ENCODE measurements around the gene ZNF44. TPM values are rescaled to one million over a fixed set of nuclear protein-coding genes. Genes with fewer than 3 reads are reported as not detected.

ZNF44 gene
- total and polyA plus RNA-seq, 2 of the 13 experiments (the other 11 are each of a cell fraction or from before 2014, with no cell fraction given) = 6.9 to 15.7 TPM

DNA sequence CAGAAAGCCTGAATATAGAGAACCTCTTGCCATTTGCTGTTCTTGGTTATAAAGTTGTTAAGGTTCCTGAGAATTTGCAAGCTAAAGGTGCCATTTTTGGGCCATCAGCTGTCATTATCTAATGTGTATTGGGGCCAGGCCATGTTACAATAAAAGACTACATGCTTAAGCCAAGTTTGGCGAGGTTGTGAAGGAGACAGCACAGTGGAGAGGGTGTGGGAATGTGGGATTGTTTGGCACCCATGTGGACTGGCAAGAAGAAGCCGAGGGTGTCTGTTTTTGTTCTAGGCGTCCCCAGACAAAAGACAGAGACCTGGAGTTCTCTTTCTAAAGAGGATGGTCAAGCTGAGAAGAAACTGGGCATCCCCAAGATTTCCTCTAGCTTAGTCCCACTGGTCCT, 64.7 kb downstream of the ZNF44 start:
- no peaks in the 10 kb centered on the region for H3K79me2 ChIP-seq (ENCODE audit: insufficient read depth, low read length)
- no peak overlapping the region for H3K27ac ChIP-seq (ENCODE audit: extremely low read length, insufficient read depth, low read length)
- H3K4me1 ChIP-seq (ENCODE audit: insufficient read depth, low read length) = peaks cover 22% of the 10 kb centered on the region
- intact Hi-C loops (cut with micrococcal nuclease; ENCODE audit: unreplicated experiment) (no loop called here), in situ Hi-C loops (cut with HindIII; ENCODE audit: extremely low pct_ligation_motif_present, low pct_unique_long_range_greater_than_20kb) (no loop called here)
- no TSS peak for BruUV-seq (replicated peaks)
- ChIA-PET CTCF (ENCODE audit: low intra/inter-chr PET ratio, low total read pairs) (no interaction called here), POLR2A (no interaction called here)
- no peak for ATAC-seq
- no peak overlapping the region for H2AFZ ChIP-seq (ENCODE audit: low read length)
- no peak overlapping the region for H3K4me2 ChIP-seq (ENCODE audit: low read depth, low read length)
- no peak overlapping the region for H3K9ac ChIP-seq (ENCODE audit: insufficient read depth, low read depth, low read length)
- H3K9me3 ChIP-seq (ENCODE audit: low read length) = no peaks in the 10 kb centered on the region
- H3K36me3 ChIP-seq (replicated peaks in 1 of 2; ENCODE audit: control insufficient read depth in 1 of 2, insufficient read depth in 2 of 2, low read length in 2 of 2) = no peaks in the 10 kb centered on the region
- no peak for FAIRE-seq
- H3K4me3 ChIP-seq (replicated peaks in 1 of 3; ENCODE audit: insufficient read depth in 1 of 3, low read depth in 2 of 3, low read length in 3 of 3) = no peak overlapping the region
- no peaks in the 10 kb centered on the region for H4K20me1 ChIP-seq (ENCODE audit: insufficient read depth, low read length)
- no peak for DNase-seq (ENCODE audit: low spot score)
- 88% methylated on average over 3 of the region's 3 CpGs for WGBS (ENCODE audit: low lambda C conversion rate)
- no peaks in the 10 kb centered on the region for H3K27me3 ChIP-seq (ENCODE audit: control insufficient read depth in 1 of 2, insufficient read depth in 2 of 2, low read length in 2 of 2)
- TF ChIP-seq, protein P1, sequence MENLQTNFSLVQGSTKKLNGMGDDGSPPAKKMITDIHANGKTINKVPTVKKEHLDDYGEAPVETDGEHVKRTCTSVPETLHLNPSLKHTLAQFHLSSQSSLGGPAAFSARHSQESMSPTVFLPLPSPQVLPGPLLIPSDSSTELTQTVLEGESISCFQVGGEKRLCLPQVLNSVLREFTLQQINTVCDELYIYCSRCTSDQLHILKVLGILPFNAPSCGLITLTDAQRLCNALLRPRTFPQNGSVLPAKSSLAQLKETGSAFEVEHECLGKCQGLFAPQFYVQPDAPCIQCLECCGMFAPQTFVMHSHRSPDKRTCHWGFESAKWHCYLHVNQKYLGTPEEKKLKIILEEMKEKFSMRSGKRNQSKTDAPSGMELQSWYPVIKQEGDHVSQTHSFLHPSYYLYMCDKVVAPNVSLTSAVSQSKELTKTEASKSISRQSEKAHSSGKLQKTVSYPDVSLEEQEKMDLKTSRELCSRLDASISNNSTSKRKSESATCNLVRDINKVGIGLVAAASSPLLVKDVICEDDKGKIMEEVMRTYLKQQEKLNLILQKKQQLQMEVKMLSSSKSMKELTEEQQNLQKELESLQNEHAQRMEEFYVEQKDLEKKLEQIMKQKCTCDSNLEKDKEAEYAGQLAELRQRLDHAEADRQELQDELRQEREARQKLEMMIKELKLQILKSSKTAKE (CRISPR knock-in tag; IDR thresholded peaks at IDR 0.05; ENCODE audit: borderline replicate concordance) = no peak
- TF ChIP-seq ZNF33B (CRISPR knock-in tag; IDR thresholded peaks at IDR 0.05) = no peak
- TF ChIP-seq, protein P2, sequence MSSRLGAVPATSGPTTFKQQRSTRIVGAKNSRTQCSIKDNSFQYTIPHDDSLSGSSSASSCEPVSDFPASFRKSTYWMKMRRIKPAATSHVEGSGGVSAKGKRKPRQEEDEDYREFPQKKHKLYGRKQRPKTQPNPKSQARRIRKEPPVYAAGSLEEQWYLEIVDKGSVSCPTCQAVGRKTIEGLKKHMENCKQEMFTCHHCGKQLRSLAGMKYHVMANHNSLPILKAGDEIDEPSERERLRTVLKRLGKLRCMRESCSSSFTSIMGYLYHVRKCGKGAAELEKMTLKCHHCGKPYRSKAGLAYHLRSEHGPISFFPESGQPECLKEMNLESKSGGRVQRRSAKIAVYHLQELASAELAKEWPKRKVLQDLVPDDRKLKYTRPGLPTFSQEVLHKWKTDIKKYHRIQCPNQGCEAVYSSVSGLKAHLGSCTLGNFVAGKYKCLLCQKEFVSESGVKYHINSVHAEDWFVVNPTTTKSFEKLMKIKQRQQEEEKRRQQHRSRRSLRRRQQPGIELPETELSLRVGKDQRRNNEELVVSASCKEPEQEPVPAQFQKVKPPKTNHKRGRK (CRISPR knock-in tag; IDR thresholded peaks at IDR 0.05) = no peak
- TF ChIP-seq ZBTB21 (CRISPR knock-in tag; IDR thresholded peaks at IDR 0.05) = no peak
- no peak for TF ChIP-seq HOXA5 (CRISPR knock-in tag; IDR thresholded peaks at IDR 0.05)
- no peak for TF ChIP-seq CC2D1A (CRISPR knock-in tag; IDR thresholded peaks at IDR 0.05)
- no peak for TF ChIP-seq NR2F1 (CRISPR knock-in tag; IDR thresholded peaks at IDR 0.05)
- no peak for TF ChIP-seq PCBP1 (IDR thresholded peaks at IDR 0.05; ENCODE audit: borderline replicate concordance, low read depth, low read length)
- TF ChIP-seq ZNF562 (CRISPR knock-in tag; IDR thresholded peaks at IDR 0.05; ENCODE audit: borderline replicate concordance) = no peak
- TF ChIP-seq, protein P3, sequence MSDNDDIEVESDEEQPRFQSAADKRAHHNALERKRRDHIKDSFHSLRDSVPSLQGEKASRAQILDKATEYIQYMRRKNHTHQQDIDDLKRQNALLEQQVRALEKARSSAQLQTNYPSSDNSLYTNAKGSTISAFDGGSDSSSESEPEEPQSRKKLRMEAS (IDR thresholded peaks at IDR 0.05) = no peak
- TF ChIP-seq, protein P4, sequence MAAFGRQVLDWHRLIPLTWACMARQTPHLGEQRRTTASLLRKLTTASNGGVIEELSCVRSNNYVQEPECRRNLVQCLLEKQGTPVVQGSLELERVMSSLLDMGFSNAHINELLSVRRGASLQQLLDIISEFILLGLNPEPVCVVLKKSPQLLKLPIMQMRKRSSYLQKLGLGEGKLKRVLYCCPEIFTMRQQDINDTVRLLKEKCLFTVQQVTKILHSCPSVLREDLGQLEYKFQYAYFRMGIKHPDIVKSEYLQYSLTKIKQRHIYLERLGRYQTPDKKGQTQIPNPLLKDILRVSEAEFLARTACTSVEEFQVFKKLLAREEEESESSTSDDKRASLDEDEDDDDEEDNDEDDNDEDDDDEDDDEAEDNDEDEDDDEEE (CRISPR knock-in tag; IDR thresholded peaks at IDR 0.05) = no peak
- no peak for TF ChIP-seq CCAR2 (optimal IDR thresholded peaks at IDR 0.05; ENCODE audit: low read depth, low read length)
- TF ChIP-seq ZBTB20 (CRISPR knock-in tag; IDR thresholded peaks at IDR 0.05; ENCODE audit: borderline replicate concordance, low read depth) = no peak
- no peak for TF ChIP-seq HHEX (CRISPR knock-in tag; IDR thresholded peaks at IDR 0.05)
- TF ChIP-seq ZKSCAN8 (CRISPR knock-in tag; IDR thresholded peaks at IDR 0.05; ENCODE audit: borderline replicate concordance) = no peak
- TF ChIP-seq, protein P5, sequence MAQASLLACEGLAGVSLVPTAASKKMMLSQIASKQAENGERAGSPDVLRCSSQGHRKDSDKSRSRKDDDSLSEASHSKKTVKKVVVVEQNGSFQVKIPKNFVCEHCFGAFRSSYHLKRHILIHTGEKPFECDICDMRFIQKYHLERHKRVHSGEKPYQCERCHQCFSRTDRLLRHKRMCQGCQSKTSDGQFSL (CRISPR knock-in tag; IDR thresholded peaks at IDR 0.05) = no peak
- no peak for TF ChIP-seq HOXD1 (CRISPR knock-in tag; IDR thresholded peaks at IDR 0.05)
- no peak for TF ChIP-seq ZNF816 (CRISPR knock-in tag; IDR thresholded peaks at IDR 0.05; ENCODE audit: borderline replicate concordance)

All from HepG2 (cell line).